ENCODE measurements around the gene FBXL19.

DNA sequence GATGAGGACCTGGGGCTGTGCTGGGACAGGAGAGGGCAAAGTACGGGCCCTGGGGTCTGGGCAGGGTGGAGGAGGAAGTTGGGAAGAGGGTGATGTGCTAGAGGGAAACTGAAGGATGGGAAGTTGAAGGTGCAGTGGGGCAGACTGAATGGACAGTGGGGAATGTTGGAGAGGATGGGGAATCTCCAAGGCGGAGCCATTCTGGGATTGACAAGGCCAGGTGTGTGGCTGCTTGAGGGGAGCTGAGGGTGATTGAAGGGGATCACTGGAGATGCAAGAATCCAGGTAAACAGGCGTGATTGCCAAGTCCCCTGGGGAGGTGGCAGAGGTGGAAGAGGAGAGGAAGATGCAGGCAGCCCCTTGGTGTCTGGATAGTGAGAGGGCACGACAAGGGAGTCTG is 53.1 kb downstream of the FBXL19 start:
- TF ChIP-seq POLR2A (IDR thresholded peaks at IDR 0.05; ENCODE audit: low read depth, low read length) (no peak), SPI1 (IDR thresholded peaks at IDR 0.05; ENCODE audit: low read depth, low read length) (no peak), POLR2AphosphoS5 (IDR thresholded peaks at IDR 0.05; ENCODE audit: low read depth, low read length) (no peak)
